ENCODE measurements around the gene RASA4B. TPM values are rescaled to one million over a fixed set of nuclear protein-coding genes. Genes with fewer than 3 reads are reported as not detected.

The RASA4B gene
- polyA plus RNA-seq, 1 donor (not counting 4 experiments of a cell fraction or from before 2014, with no cell fraction given) = 0.49 TPM

DNA sequence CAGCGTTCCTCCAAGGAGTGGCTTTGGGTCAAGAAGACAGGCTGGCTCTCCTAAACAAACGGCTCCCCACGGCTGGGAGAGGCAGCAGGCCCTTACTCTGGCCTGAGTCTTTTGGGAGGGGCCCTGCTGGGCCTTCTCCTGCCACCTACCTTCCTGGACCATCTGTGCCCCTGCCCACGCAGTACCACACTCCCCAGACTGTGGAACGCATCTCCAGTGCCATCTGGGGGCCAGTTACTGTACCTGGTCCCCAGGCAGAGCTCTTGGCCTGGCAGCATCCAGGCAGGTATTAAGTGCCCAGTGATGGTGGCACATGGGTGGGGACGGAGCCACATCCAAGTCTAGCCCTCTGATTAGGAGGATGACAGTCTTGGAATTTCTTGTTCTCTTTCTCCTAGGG lies 67.3 kb downstream of the RASA4B start:
- FAIRE-seq = no peak
- Histone ChIP-seq H4K20me1 (ENCODE audit: control insufficient read depth, extremely low read depth, insufficient read depth, low read length) (no peaks in the 10 kb centered on the region), H3K4me3 (ENCODE audit: control insufficient read depth in 2 of 3, extremely low read depth in 1 of 3, insufficient read depth in 2 of 3, low read depth in 1 of 3, low read length in 3 of 3) (no peak overlapping the region), H3K4me1 (ENCODE audit: control insufficient read depth, extremely low read depth, insufficient read depth, low read length) (peaks cover 10% of the 10 kb centered on the region), H3K9ac (ENCODE audit: control insufficient read depth, extremely low read depth, insufficient read depth, low read length) (no peak overlapping the region), H2AFZ (ENCODE audit: control insufficient read depth, low read length) (no peak overlapping the region), H3K9me1 (ENCODE audit: control insufficient read depth, extremely low read depth, insufficient read depth, low read length) (no peaks in the 10 kb centered on the region), H3K9me3 (ENCODE audit: control insufficient read depth, low read depth, low read length) (no peaks in the 10 kb centered on the region), H3K27me3 (ENCODE audit: control insufficient read depth, extremely low read depth, insufficient read depth, low read length) (no peaks in the 10 kb centered on the region), H3K36me3 (ENCODE audit: control insufficient read depth in 2 of 2, extremely low read depth in 1 of 2, insufficient read depth in 2 of 2, low read length in 2 of 2) (no peaks in the 10 kb centered on the region), H3K79me2 (ENCODE audit: control insufficient read depth, insufficient read depth, low read length) (no peaks in the 10 kb centered on the region), H3K4me2 (ENCODE audit: control insufficient read depth, extremely low read depth, insufficient read depth, low read depth, low read length) (no peak overlapping the region), H3K27ac (ENCODE audit: control insufficient read depth, insufficient read depth, low read length) (no peak overlapping the region)
- dilution Hi-C loops (cut with MboI; ENCODE audit: extremely low pct_ligation_motif_present, low sequenced_read_pairs) = no loop called here
- no peak for DNase-seq (ENCODE audit: low read depth, low spot score)
- TF ChIP-seq, protein P1, sequence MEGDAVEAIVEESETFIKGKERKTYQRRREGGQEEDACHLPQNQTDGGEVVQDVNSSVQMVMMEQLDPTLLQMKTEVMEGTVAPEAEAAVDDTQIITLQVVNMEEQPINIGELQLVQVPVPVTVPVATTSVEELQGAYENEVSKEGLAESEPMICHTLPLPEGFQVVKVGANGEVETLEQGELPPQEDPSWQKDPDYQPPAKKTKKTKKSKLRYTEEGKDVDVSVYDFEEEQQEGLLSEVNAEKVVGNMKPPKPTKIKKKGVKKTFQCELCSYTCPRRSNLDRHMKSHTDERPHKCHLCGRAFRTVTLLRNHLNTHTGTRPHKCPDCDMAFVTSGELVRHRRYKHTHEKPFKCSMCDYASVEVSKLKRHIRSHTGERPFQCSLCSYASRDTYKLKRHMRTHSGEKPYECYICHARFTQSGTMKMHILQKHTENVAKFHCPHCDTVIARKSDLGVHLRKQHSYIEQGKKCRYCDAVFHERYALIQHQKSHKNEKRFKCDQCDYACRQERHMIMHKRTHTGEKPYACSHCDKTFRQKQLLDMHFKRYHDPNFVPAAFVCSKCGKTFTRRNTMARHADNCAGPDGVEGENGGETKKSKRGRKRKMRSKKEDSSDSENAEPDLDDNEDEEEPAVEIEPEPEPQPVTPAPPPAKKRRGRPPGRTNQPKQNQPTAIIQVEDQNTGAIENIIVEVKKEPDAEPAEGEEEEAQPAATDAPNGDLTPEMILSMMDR (optimal IDR thresholded peaks at IDR 0.05 in 1 of 3, IDR thresholded peaks at IDR 0.05 in 1 of 3, conservative IDR thresholded peaks at IDR 0.05 in 1 of 3; ENCODE audit: extremely low read depth in 1 of 3, insufficient read depth in 2 of 3, low read length in 3 of 3) = peak in 1 of 3 experiments; percentile 48
- TF ChIP-seq EZH2 (IDR thresholded peaks at IDR 0.05; ENCODE audit: low read length) = no peak

DNA sequence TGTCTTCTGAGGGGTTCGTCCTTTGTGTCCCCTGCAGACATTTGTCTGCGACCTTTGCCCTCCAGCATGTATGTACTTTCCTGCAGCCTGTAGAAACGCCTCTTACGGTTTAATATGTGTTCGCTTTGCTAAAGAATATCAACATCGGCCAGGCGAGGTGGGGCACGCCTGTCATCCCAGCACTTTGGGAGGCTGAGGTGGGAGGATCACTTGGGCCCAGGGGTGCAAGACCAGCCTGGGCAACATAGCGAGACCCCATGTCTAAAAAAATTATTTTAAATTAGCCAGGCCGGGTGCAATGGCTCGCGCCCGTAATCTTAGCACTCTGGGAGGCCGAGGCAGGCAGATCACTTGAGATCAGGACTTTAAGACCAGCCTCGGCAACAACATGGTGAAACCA lies 68.4 kb downstream of the RASA4B start:
- DNase-seq (ENCODE audit: low read depth, low spot score) (no peak), FAIRE-seq (no peak)
- Histone ChIP-seq H3K36me3 (ENCODE audit: control insufficient read depth in 2 of 2, extremely low read depth in 1 of 2, insufficient read depth in 2 of 2, low read length in 2 of 2) (no peaks in the 10 kb centered on the region), H4K20me1 (ENCODE audit: control insufficient read depth, extremely low read depth, insufficient read depth, low read length) (no peaks in the 10 kb centered on the region), H3K9ac (ENCODE audit: control insufficient read depth, extremely low read depth, insufficient read depth, low read length) (no peak overlapping the region), H3K4me1 (ENCODE audit: control insufficient read depth, extremely low read depth, insufficient read depth, low read length) (peaks cover 10% of the 10 kb centered on the region), H2AFZ (ENCODE audit: control insufficient read depth, low read length) (no peak overlapping the region), H3K9me3 (ENCODE audit: control insufficient read depth, low read depth, low read length) (no peaks in the 10 kb centered on the region), H3K27me3 (ENCODE audit: control insufficient read depth, extremely low read depth, insufficient read depth, low read length) (no peaks in the 10 kb centered on the region), H3K27ac (ENCODE audit: control insufficient read depth, insufficient read depth, low read length) (no peak overlapping the region), H3K4me3 (ENCODE audit: control insufficient read depth in 2 of 3, extremely low read depth in 1 of 3, insufficient read depth in 2 of 3, low read depth in 1 of 3, low read length in 3 of 3) (no peak overlapping the region), H3K4me2 (ENCODE audit: control insufficient read depth, extremely low read depth, insufficient read depth, low read depth, low read length) (no peak overlapping the region), H3K9me1 (ENCODE audit: control insufficient read depth, extremely low read depth, insufficient read depth, low read length) (no peaks in the 10 kb centered on the region), H3K79me2 (ENCODE audit: control insufficient read depth, insufficient read depth, low read length) (no peaks in the 10 kb centered on the region)
- dilution Hi-C loops (cut with MboI; ENCODE audit: extremely low pct_ligation_motif_present, low sequenced_read_pairs) = no loop called here
- TF ChIP-seq, protein P1 (optimal IDR thresholded peaks at IDR 0.05 in 1 of 3, IDR thresholded peaks at IDR 0.05 in 1 of 3, conservative IDR thresholded peaks at IDR 0.05 in 1 of 3; ENCODE audit: extremely low read depth in 1 of 3, insufficient read depth in 2 of 3, low read length in 3 of 3) = no peak
- no peak for TF ChIP-seq EZH2 (IDR thresholded peaks at IDR 0.05; ENCODE audit: low read length)
